ENCODE data around the gene CEP295NL. TPM values are rescaled to one million over a fixed set of nuclear protein-coding genes. Genes with fewer than 3 reads are reported as not detected.

Gene CEP295NL
- polyA plus RNA-seq, 3 donors = 0.38 to 0.81 TPM; not detected in 1

GRCh38 chr17:78940708-78941107 lies 37.7 kb upstream of the CEP295NL start:
- H2AFZ ChIP-seq (ENCODE audit: insufficient read depth, low read depth, low read length, poor library complexity, severe bottlenecking) = no peak overlapping the region
- no peaks in the 10 kb centered on the region for H3K9me3 ChIP-seq (replicated peaks in 1 of 2; ENCODE audit: control insufficient read depth in 1 of 2, insufficient read depth in 1 of 2, low read length in 2 of 2)
- H3K9ac ChIP-seq (ENCODE audit: insufficient read depth, low read length, poor library complexity, severe bottlenecking) = no peak overlapping the region
- H3K4me3 ChIP-seq (replicated peaks in 1 of 3; ENCODE audit: low read depth in 2 of 3, low read length in 3 of 3) = no peak overlapping the region
- H4K20me1 ChIP-seq (ENCODE audit: insufficient read depth, low read length) = no peaks in the 10 kb centered on the region
- Mint-ChIP-seq H3K4me1 (no peaks in the 10 kb centered on the region), H3K27me3 (ENCODE audit: low read depth in 3 of 3) (peaks cover 1 to 4% (median 3%) of the 10 kb centered on the region in 3 donors), H3K36me3 (no peaks in the 10 kb centered on the region), H3K9me3 (peaks cover 0 to 2% (median 0%) of the 10 kb centered on the region in 7 donors), H3K27ac (no peak overlapping the region), H3K4me3 (no peak overlapping the region)
- TF ChIP-seq, protein P1, sequence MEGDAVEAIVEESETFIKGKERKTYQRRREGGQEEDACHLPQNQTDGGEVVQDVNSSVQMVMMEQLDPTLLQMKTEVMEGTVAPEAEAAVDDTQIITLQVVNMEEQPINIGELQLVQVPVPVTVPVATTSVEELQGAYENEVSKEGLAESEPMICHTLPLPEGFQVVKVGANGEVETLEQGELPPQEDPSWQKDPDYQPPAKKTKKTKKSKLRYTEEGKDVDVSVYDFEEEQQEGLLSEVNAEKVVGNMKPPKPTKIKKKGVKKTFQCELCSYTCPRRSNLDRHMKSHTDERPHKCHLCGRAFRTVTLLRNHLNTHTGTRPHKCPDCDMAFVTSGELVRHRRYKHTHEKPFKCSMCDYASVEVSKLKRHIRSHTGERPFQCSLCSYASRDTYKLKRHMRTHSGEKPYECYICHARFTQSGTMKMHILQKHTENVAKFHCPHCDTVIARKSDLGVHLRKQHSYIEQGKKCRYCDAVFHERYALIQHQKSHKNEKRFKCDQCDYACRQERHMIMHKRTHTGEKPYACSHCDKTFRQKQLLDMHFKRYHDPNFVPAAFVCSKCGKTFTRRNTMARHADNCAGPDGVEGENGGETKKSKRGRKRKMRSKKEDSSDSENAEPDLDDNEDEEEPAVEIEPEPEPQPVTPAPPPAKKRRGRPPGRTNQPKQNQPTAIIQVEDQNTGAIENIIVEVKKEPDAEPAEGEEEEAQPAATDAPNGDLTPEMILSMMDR (IDR thresholded peaks at IDR 0.05) = no peak
- H3K27me3 ChIP-seq (ENCODE audit: control insufficient read depth in 2 of 2, insufficient read depth in 2 of 2, low read length in 2 of 2) = no peaks in the 10 kb centered on the region
- DNase-seq = no peak
- 90% methylated on average over 6 of the region's 6 CpGs for WGBS (ENCODE audit: insufficient coverage)
- H3K79me2 ChIP-seq (ENCODE audit: insufficient read depth, low read length) = no peaks in the 10 kb centered on the region
- intact Hi-C loops (cut with micrococcal nuclease) = no loop called here
- H3K36me3 ChIP-seq (replicated peaks in 1 of 2; ENCODE audit: control insufficient read depth in 1 of 2, insufficient read depth in 2 of 2, low read length in 2 of 2) = no peaks in the 10 kb centered on the region
- no peak overlapping the region for H3K4me2 ChIP-seq (replicated peaks; ENCODE audit: extremely low read depth, low read length, poor library complexity, severe bottlenecking)
- no peak overlapping the region for H3K27ac ChIP-seq (ENCODE audit: low read depth in 1 of 2, low read length in 2 of 2)
- no peaks in the 10 kb centered on the region for H3K4me1 ChIP-seq (ENCODE audit: control insufficient read depth in 1 of 2, insufficient read depth in 2 of 2, low read length in 2 of 2)

DNA sequence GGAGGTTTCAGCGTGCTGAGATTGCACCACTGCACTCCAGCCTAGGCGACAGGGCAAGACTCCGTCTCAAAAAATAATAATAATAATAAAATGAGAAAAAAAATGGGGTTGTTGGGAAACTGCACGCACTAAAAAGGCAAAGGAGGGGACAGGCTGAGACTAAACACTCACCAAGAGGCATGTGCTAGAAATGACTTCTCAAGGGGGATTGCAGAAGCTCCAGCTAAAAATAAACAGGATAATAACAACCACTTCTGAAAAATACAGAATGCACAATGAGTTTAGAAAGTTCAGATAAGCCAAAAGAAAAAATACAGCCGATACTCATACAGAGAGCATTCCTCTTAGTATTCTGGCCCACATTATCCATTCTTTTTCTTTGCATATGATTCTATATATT lies 37.3 kb upstream of the CEP295NL start:
- Histone ChIP-seq H3K4me2 (replicated peaks; ENCODE audit: extremely low read depth, low read length, poor library complexity, severe bottlenecking) (no peak overlapping the region), H3K27me3 (ENCODE audit: control insufficient read depth in 2 of 2, insufficient read depth in 2 of 2, low read length in 2 of 2) (no peaks in the 10 kb centered on the region), H4K20me1 (ENCODE audit: insufficient read depth, low read length) (no peaks in the 10 kb centered on the region), H3K79me2 (ENCODE audit: insufficient read depth, low read length) (no peaks in the 10 kb centered on the region), H3K4me3 (replicated peaks in 1 of 3; ENCODE audit: low read depth in 2 of 3, low read length in 3 of 3) (no peak overlapping the region), H3K9me3 (replicated peaks in 1 of 2; ENCODE audit: control insufficient read depth in 1 of 2, insufficient read depth in 1 of 2, low read length in 2 of 2) (no peaks in the 10 kb centered on the region), H3K4me1 (ENCODE audit: control insufficient read depth in 1 of 2, insufficient read depth in 2 of 2, low read length in 2 of 2) (no peaks in the 10 kb centered on the region), H2AFZ (ENCODE audit: insufficient read depth, low read depth, low read length, poor library complexity, severe bottlenecking) (no peak overlapping the region), H3K9ac (ENCODE audit: insufficient read depth, low read length, poor library complexity, severe bottlenecking) (no peak overlapping the region), H3K27ac (ENCODE audit: low read depth in 1 of 2, low read length in 2 of 2) (no peak overlapping the region), H3K36me3 (replicated peaks in 1 of 2; ENCODE audit: control insufficient read depth in 1 of 2, insufficient read depth in 2 of 2, low read length in 2 of 2) (no peaks in the 10 kb centered on the region)
- no peaks in the 10 kb centered on the region for H3K4me1 Mint-ChIP-seq
- no peak for DNase-seq
- no peaks in the 10 kb centered on the region for H3K36me3 Mint-ChIP-seq
- intact Hi-C loops (cut with micrococcal nuclease) = no loop called here
- H3K4me3 Mint-ChIP-seq = no peak overlapping the region
- no CpG with 5 or more reads among the region's 5 CpGs for WGBS (ENCODE audit: insufficient coverage)
- H3K9me3 Mint-ChIP-seq = peaks cover 0 to 2% (median 0%) of the 10 kb centered on the region in 7 donors
- peak overlapping the region in 1 of 7 donors; percentile 25 for H3K27ac Mint-ChIP-seq
- H3K27me3 Mint-ChIP-seq (ENCODE audit: low read depth in 3 of 3) = peaks cover 1 to 4% (median 3%) of the 10 kb centered on the region in 3 donors
- TF ChIP-seq, protein P1 (IDR thresholded peaks at IDR 0.05) = no peak

All from CD14-positive monocyte (primary cell).